Ishikawa (cell line): ENCODE results near the gene GAL3ST2.

Experiments
- CEBPB ChIP-seq: IDR thresholded peaks from 2 replicates; pipeline ENCODE4 v1.6.1; 2012
- CREB1 ChIP-seq: IDR thresholded peaks from 2 replicates; pipeline ENCODE4 v1.6.1; 2012; ENCODE audit warnings: low read depth
- EGR1 ChIP-seq: IDR thresholded peaks from 2 replicates; pipeline ENCODE4 v1.6.1; 2012
- EP300 ChIP-seq: IDR thresholded peaks from 2 replicates; pipeline ENCODE4 v1.6.1; 2012; ENCODE audit warnings: borderline replicate concordance
- FOXM1 ChIP-seq: IDR thresholded peaks from 2 replicates; pipeline ENCODE4 v1.6.1; 2012; ENCODE audit warnings: low read depth, borderline replicate concordance
- MAX ChIP-seq: IDR thresholded peaks from 2 replicates; pipeline ENCODE4 v1.6.1; 2012
- NFIC ChIP-seq: IDR thresholded peaks from 2 replicates; pipeline ENCODE4 v1.6.1; 2012
- RAD21 ChIP-seq: IDR thresholded peaks from 2 replicates; pipeline ENCODE4 v1.6.1; 2012; ENCODE audit warnings: low read depth
- TAF1 ChIP-seq: IDR thresholded peaks from 2 replicates; pipeline ENCODE4 v1.6.1; 2012; ENCODE audit warnings: low read depth, mild to moderate bottlenecking
- TCF12 ChIP-seq: IDR thresholded peaks from 2 replicates; pipeline ENCODE4 v1.6.1; 2012; ENCODE audit warnings: low read depth
- TEAD4 ChIP-seq: IDR thresholded peaks from 2 replicates; pipeline ENCODE4 v1.6.1; 2012
- USF1 ChIP-seq: IDR thresholded peaks from 2 replicates; pipeline ENCODE4 v1.6.1; 2012
- YY1 ChIP-seq: IDR thresholded peaks from 2 replicates; pipeline ENCODE4 v1.6.1; 2012; ENCODE audit warnings: low read depth
- ZBTB7A ChIP-seq: IDR thresholded peaks from 2 replicates; pipeline ENCODE4 v1.6.1; 2012; ENCODE audit warnings: low read depth
- TF ChIP-seq, protein P1 (sequence below): IDR thresholded peaks from 2 replicates; pipeline ENCODE4 v1.6.1; 2012; ENCODE audit warnings: low read depth, mild to moderate bottlenecking

The GAL3ST2 gene

GRCh38 chr2:241776336-241777169 lies at the start of gene GAL3ST2:
Gene GAL3ST2, plus strand, starts transcription at chr2:241776822. Its CDS starts 134 bp downstream, at chr2:241776956.
- TF ChIP-seq YY1 (no peak), ZBTB7A (0 out of 2 replicates have a peak, but pooled peaks have one; percentile 29), EP300 (0 out of 2 replicates have a peak, but pooled peaks have one; percentile 17), FOXM1 (no peak)

DNA sequence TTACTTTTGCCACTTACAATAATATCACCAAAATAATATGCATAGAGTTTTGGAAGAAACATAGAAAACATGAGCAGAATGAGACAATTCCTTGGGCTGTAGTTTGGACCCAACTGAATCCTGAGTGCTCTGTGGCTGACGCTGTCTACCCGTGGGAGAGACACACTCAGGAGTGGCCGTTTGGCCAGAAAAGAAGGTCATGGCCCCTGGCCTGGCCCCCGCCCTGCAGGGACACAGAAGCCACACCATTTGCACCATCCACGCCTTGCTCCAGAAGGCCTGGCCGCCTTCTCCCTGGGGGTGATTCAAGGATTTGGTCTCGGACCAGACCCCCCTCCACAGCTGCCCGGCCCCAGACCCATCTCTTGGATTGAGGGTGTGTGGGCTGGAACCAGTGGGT lies 48.6 kb upstream of the GAL3ST2 start:
- TF ChIP-seq CREB1, result no peak
- no peak for TF ChIP-seq EGR1
- no peak for TF ChIP-seq YY1
- no peak for TF ChIP-seq NFIC
- TF ChIP-seq FOXM1, result no peak
- TF ChIP-seq TCF12, result no peak
- TF ChIP-seq TAF1, result no peak
- no peak for TF ChIP-seq RAD21
- no peak for TF ChIP-seq MAX
- TF ChIP-seq TEAD4, result no peak
- TF ChIP-seq, protein P1, sequence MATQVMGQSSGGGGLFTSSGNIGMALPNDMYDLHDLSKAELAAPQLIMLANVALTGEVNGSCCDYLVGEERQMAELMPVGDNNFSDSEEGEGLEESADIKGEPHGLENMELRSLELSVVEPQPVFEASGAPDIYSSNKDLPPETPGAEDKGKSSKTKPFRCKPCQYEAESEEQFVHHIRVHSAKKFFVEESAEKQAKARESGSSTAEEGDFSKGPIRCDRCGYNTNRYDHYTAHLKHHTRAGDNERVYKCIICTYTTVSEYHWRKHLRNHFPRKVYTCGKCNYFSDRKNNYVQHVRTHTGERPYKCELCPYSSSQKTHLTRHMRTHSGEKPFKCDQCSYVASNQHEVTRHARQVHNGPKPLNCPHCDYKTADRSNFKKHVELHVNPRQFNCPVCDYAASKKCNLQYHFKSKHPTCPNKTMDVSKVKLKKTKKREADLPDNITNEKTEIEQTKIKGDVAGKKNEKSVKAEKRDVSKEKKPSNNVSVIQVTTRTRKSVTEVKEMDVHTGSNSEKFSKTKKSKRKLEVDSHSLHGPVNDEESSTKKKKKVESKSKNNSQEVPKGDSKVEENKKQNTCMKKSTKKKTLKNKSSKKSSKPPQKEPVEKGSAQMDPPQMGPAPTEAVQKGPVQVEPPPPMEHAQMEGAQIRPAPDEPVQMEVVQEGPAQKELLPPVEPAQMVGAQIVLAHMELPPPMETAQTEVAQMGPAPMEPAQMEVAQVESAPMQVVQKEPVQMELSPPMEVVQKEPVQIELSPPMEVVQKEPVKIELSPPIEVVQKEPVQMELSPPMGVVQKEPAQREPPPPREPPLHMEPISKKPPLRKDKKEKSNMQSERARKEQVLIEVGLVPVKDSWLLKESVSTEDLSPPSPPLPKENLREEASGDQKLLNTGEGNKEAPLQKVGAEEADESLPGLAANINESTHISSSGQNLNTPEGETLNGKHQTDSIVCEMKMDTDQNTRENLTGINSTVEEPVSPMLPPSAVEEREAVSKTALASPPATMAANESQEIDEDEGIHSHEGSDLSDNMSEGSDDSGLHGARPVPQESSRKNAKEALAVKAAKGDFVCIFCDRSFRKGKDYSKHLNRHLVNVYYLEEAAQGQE, result no peak
- no peak for TF ChIP-seq USF1
- no peak for TF ChIP-seq CEBPB
- TF ChIP-seq ZBTB7A, result no peak
- TF ChIP-seq EP300, result no peak

GRCh38 chr2:241728627-241729026 lies 48.0 kb upstream of the GAL3ST2 start:
- TF ChIP-seq FOXM1 (no peak), EP300 (no peak)

DNA sequence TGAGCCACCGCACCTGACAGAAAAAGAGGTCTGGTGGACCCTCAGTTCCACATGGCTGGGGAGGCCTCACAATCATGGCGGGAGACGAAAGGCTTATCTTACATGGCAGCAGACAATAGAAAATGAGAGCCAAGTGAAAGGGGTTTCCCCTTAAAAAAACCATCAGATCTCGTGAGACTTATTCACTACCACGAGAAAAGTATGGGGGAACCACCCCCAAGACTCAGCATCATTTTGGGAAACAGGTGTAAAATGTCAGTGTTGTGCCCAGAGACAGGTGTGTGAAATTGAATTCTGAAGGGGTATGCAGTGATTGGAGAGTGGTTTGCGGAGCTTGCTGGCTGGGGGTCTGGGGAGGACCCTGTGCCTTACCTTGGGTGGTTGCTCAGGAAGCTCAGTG lies 46.8 kb upstream of the GAL3ST2 start:
- TF ChIP-seq ZBTB7A, result no peak
- no peak for TF ChIP-seq TAF1
- TF ChIP-seq YY1, result no peak
- no peak for TF ChIP-seq EGR1
- TF ChIP-seq MAX, result no peak
- TF ChIP-seq TCF12, result no peak
- TF ChIP-seq EP300, result no peak
- no peak for TF ChIP-seq TEAD4
- TF ChIP-seq CEBPB, result no peak
- no peak for TF ChIP-seq CREB1
- TF ChIP-seq, protein P1, result no peak
- no peak for TF ChIP-seq USF1
- TF ChIP-seq FOXM1, result no peak
- TF ChIP-seq RAD21, result no peak

GRCh38 chr2:241730671-241731293 lies 45.8 kb upstream of the GAL3ST2 start:
- TF ChIP-seq YY1 (no peak), MAX (no peak), EGR1 (no peak), EP300 (no peak), USF1 (no peak), RAD21 (no peak), FOXM1 (no peak), NFIC (no peak)
